HepG2 (cell line): ENCODE results near the gene TBC1D16. TPM values are rescaled to one million over a fixed set of nuclear protein-coding genes. Genes with fewer than 3 reads are reported as not detected.

Source experiments
- ARNT2 ChIP-seq: sonication (generic); formaldehyde crosslinking; IDR thresholded peaks from 2 replicates; pipeline ENCODE4 v1.8.0; 2022; ENCODE audit warnings: mild to moderate bottlenecking, low read depth, missing genetic modification reagents, moderate library complexity
- CAMTA2 ChIP-seq: sonication (generic); formaldehyde crosslinking; IDR thresholded peaks from 2 replicates; pipeline ENCODE4 v1.4.0; 2020; ENCODE audit warnings: mild to moderate bottlenecking, missing genetic modification reagents, borderline replicate concordance
- GATAD2A ChIP-seq: IDR thresholded peaks from 2 replicates; pipeline ENCODE4 v1.6.1; 2016
- GPN1 ChIP-seq: sonication (generic); formaldehyde crosslinking; IDR thresholded peaks from 2 replicates; pipeline ENCODE4 v1.5.1; 2020; ENCODE audit warnings: missing genetic modification reagents, borderline replicate concordance
- KLF15 ChIP-seq: sonication (generic); formaldehyde crosslinking; IDR thresholded peaks from 2 replicates; pipeline ENCODE4 v1.8.1; 2023; ENCODE audit warnings: borderline replicate concordance, mild to moderate bottlenecking, inconsistent platforms, missing genetic modification reagents, mixed read lengths
- MED1 ChIP-seq: sonication (generic); formaldehyde crosslinking; IDR thresholded peaks from 2 replicates; pipeline ENCODE4 v1.4.0; 2020; ENCODE audit warnings: missing genetic modification reagents
- NAIF1 ChIP-seq: sonication (generic); formaldehyde crosslinking; IDR thresholded peaks from 2 replicates; pipeline ENCODE4 v1.5.0; 2020; ENCODE audit warnings: mild to moderate bottlenecking, missing genetic modification reagents, borderline replicate concordance
- PHB2 ChIP-seq: fragments of 450-650 bp; IDR thresholded peaks from 2 replicates; pipeline ENCODE4 v1.6.1; 2018; ENCODE audit not compliant: partially characterized antibody
- RBM39 ChIP-seq: fragments of 200-400 bp; formaldehyde crosslinking; IDR thresholded peaks from one replicate; pipeline ENCODE4 v1.6.1; 2018; ENCODE audit warnings: antibody characterized with exemption, mild to moderate bottlenecking, low read depth, low read length; ENCODE audit not compliant: poor library complexity, severe bottlenecking
- RXRA ChIP-seq: sonication (generic); formaldehyde crosslinking; IDR thresholded peaks from 2 replicates; pipeline ENCODE4 v1.5.1; 2020; ENCODE audit warnings: missing genetic modification reagents
- SALL2 ChIP-seq: sonication (generic); formaldehyde crosslinking; IDR thresholded peaks from 2 replicates; pipeline ENCODE4 v1.8.1; 2023; ENCODE audit warnings: mild to moderate bottlenecking, missing genetic modification reagents, inconsistent platforms
- WIZ ChIP-seq: sonication (generic); formaldehyde crosslinking; IDR thresholded peaks from 2 replicates; pipeline ENCODE4 v1.5.1; 2020; ENCODE audit warnings: mild to moderate bottlenecking, missing genetic modification reagents
- ZBTB49 ChIP-seq: sonication (generic); formaldehyde crosslinking; IDR thresholded peaks from 2 replicates; pipeline ENCODE4 v1.4.0; 2020; ENCODE audit warnings: missing genetic modification reagents, borderline replicate concordance
- ZFY ChIP-seq: sonication (generic); formaldehyde crosslinking; IDR thresholded peaks from 2 replicates; pipeline ENCODE4 v1.4.0; 2020; ENCODE audit warnings: missing genetic modification reagents
- ZNF121 ChIP-seq: sonication (generic); formaldehyde crosslinking; IDR thresholded peaks from 2 replicates; pipeline ENCODE4 v1.5.0; 2020; ENCODE audit warnings: mild to moderate bottlenecking, missing genetic modification reagents
- ZNF577 ChIP-seq: sonication (generic); formaldehyde crosslinking; IDR thresholded peaks from 2 replicates; pipeline ENCODE4 v1.4.0; 2020; ENCODE audit warnings: mild to moderate bottlenecking, low read depth, missing genetic modification reagents, borderline replicate concordance
- ZNF672 ChIP-seq: sonication (generic); formaldehyde crosslinking; IDR thresholded peaks from 2 replicates; pipeline ENCODE4 v1.8.1; 2022; ENCODE audit warnings: missing genetic modification reagents
- polyA plus RNA-seq, 8 experiments: library from polyadenylated mRNA; depleted of rRNA in 3 of 8; stranded (reverse) in 7 of 8; unstranded in 1 of 8; fragments of >200 nt; fragmentation: Illumina TruSeq in 4 of 8; extraction: Trizol in 4 of 8; gene quantifications; 2 replicates each; pipeline versions ENCODE4 v1.2.1 to v1.2.3, GENCODE V29; 2011 to 2016; ENCODE audit warnings: low read depth in 4 of 8, missing spikeins in 1 of 8, mixed read lengths in 1 of 8; ENCODE audit not compliant: insufficient read depth in 1 of 8
- total RNA-seq, 5 experiments: library from RNA; depleted of rRNA; stranded (reverse); fragments of >200 nt; fragmentation: Illumina TruSeq; extraction: Trizol; gene quantifications; 2 replicates each; pipeline ENCODE4 v1.2.3, GENCODE V29; 2016; ENCODE audit warnings: low read depth in 1 of 5
- TF ChIP-seq, protein P1 (sequence below): conservative IDR thresholded peaks from 2 replicates; pipeline ENCODE4 v1.6.1; 2018; ENCODE audit warnings: missing genetic modification reagents
- TF ChIP-seq, protein P2 (sequence below): IDR thresholded peaks from 2 replicates; pipeline ENCODE4 v1.6.1; 2016; ENCODE audit warnings: low read depth, borderline replicate concordance
- TF ChIP-seq, protein P3 (sequence below): sonication (generic); formaldehyde crosslinking; IDR thresholded peaks from 2 replicates; pipeline ENCODE4 v1.5.1; 2020; ENCODE audit warnings: mild to moderate bottlenecking, missing genetic modification reagents
- TF ChIP-seq, protein P4 (sequence below): sonication (generic); formaldehyde crosslinking; IDR thresholded peaks from 2 replicates; pipeline ENCODE4 v1.4.0; 2020; ENCODE audit warnings: low read depth, mild to moderate bottlenecking, missing genetic modification reagents

Gene TBC1D16
- total and polyA plus RNA-seq, 2 of the 13 experiments (the other 11 are each of a cell fraction or from before 2014, with no cell fraction given), result 14.9 to 24.9 TPM

GRCh38 chr17:79991924-79992648 lies 43.6 kb downstream of the TBC1D16 start (continued):
- TF ChIP-seq ZNF577 (CRISPR knock-in tag) (no peak), PHB2 (no peak), NAIF1 (CRISPR knock-in tag) (peak; percentile 71; the same call in 1 of the 2 replicates), WIZ (CRISPR knock-in tag) (no peak), ZBTB49 (CRISPR knock-in tag) (no peak), ZNF672 (CRISPR knock-in tag) (0 out of 2 replicates have a peak, but pooled peaks have one; percentile 17), GPN1 (peak; percentile 28; the same call in 1 of the 2 replicates), ZFY (peak; percentile 22; the same call in 1 of the 2 replicates), ARNT2 (CRISPR knock-in tag) (0 out of 2 replicates have a peak, but pooled peaks have one; percentile 35), MED1 (peak; percentile 71), RXRA (CRISPR knock-in tag) (peak; percentile 92), ZNF121 (CRISPR knock-in tag) (0 out of 2 replicates have a peak, but pooled peaks have one; percentile 61), CAMTA2 (0 out of 2 replicates have a peak, but pooled peaks have one; percentile 46), RBM39 (peak; percentile 96), KLF15 (CRISPR knock-in tag) (peak; percentile 85; the same call in 1 of the 2 replicates), SALL2 (CRISPR knock-in tag) (0 out of 2 replicates have a peak, but pooled peaks have one; percentile 8), GATAD2A (peak; percentile 71; the same call in 1 of the 2 replicates)
- TF ChIP-seq, protein P1, sequence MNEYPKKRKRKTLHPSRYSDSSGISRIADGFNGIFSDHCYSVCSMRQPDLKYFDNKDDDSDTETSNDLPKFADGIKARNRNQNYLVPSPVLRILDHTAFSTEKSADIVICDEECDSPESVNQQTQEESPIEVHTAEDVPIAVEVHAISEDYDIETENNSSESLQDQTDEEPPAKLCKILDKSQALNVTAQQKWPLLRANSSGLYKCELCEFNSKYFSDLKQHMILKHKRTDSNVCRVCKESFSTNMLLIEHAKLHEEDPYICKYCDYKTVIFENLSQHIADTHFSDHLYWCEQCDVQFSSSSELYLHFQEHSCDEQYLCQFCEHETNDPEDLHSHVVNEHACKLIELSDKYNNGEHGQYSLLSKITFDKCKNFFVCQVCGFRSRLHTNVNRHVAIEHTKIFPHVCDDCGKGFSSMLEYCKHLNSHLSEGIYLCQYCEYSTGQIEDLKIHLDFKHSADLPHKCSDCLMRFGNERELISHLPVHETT (CRISPR knock-in tag), result peak; percentile 23; the same call in 1 of the 2 replicates
- TF ChIP-seq, protein P2, sequence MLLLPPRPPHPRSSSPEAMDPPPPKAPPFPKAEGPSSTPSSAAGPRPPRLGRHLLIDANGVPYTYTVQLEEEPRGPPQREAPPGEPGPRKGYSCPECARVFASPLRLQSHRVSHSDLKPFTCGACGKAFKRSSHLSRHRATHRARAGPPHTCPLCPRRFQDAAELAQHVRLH, result no peak
- TF ChIP-seq, protein P3, sequence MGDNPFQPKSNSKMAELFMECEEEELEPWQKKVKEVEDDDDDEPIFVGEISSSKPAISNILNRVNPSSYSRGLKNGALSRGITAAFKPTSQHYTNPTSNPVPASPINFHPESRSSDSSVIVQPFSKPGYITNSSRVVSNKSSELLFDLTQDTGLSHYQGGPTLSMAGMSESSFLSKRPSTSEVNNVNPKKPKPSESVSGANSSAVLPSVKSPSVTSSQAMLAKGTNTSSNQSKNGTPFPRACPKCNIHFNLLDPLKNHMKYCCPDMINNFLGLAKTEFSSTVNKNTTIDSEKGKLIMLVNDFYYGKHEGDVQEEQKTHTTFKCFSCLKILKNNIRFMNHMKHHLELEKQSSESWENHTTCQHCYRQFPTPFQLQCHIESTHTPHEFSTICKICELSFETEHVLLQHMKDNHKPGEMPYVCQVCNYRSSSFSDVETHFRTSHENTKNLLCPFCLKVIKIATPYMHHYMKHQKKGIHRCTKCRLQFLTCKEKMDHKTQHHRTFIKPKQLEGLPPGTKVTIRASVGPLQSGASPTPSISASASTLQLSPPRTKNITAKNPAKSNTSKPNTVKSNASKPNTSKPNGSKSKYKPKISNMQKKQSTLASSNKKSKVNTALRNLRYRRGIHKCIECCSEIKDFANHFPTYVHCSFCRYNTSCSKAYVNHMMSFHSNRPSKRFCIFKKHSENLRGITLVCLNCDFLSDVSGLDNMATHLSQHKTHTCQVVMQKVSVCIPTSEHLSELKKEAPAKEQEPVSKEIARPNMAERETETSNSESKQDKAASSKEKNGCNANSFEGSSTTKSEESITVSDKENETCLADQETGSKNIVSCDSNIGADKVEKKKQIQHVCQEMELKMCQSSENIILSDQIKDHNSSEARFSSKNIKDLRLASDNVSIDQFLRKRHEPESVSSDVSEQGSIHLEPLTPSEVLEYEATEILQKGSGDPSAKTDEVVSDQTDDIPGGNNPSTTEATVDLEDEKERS (CRISPR knock-in tag), result no peak
- TF ChIP-seq, protein P4, sequence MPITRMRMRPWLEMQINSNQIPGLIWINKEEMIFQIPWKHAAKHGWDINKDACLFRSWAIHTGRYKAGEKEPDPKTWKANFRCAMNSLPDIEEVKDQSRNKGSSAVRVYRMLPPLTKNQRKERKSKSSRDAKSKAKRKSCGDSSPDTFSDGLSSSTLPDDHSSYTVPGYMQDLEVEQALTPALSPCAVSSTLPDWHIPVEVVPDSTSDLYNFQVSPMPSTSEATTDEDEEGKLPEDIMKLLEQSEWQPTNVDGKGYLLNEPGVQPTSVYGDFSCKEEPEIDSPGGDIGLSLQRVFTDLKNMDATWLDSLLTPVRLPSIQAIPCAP (CRISPR knock-in tag), result 0 out of 2 replicates have a peak, but pooled peaks have one; percentile 22
